HG03196 (cell line): ENCODE measurements around the gene SPATA6.
A peak's percentile ranks its signal among the peaks of the same experiment; 100 is the strongest.
"Not testable (repeated sequence)": the region's sequence is repeated elsewhere in the genome, so short reads cannot be mapped to it uniquely, and the experiment has no call there.

Source experiments
- ATAC-seq: cut with Tn5 transposase; IDR thresholded peaks from one replicate; pipeline ENCODE4 v1.9.1; 2021; ENCODE audit not compliant: unreplicated experiment

Gene SPATA6

GRCh38 chr1:48471691-48472576, at the start of gene SPATA6:
TSS of gene SPATA6 (minus strand) at chr1:48472204. CDS start at chr1:48472008, 196 bp downstream.
- peak; percentile 99 for ATAC-seq

GRCh38 chr1:48519896-48520295, 47.9 kb upstream of the SPATA6 start:
- ATAC-seq, result not testable (repeated sequence)

GRCh38 chr1:48506870-48507269, 34.9 kb upstream of the SPATA6 start:
- no peak for ATAC-seq

- ATAC-seq, result no peak
Observed at GRCh38 chr1:48500541-48501450, 28.8 kb upstream of the SPATA6 start.

- ATAC-seq, result no peak
Observed at GRCh38 chr1:48499211-48499735, 27.3 kb upstream of the SPATA6 start.

- peak; percentile 89 for ATAC-seq
Observed at GRCh38 chr1:48498096-48498791, 26.2 kb upstream of the SPATA6 start.

GRCh38 chr1:48495911-48496310, 23.9 kb upstream of the SPATA6 start:
- no peak for ATAC-seq

- no peak for ATAC-seq
Observed at GRCh38 chr1:48495166-48495565, 23.2 kb upstream of the SPATA6 start.

- ATAC-seq, result no peak
Observed at GRCh38 chr1:48493970-48494769, 22.2 kb upstream of the SPATA6 start.

GRCh38 chr1:48493041-48493440, 21.0 kb upstream of the SPATA6 start:
- ATAC-seq, result no peak

GRCh38 chr1:48492392-48492791, 20.4 kb upstream of the SPATA6 start:
- ATAC-seq, result no peak

- no peak for ATAC-seq
Observed at GRCh38 chr1:48488721-48489120, 16.7 kb upstream of the SPATA6 start.

GRCh38 chr1:48480504-48480903, 8.5 kb upstream of the SPATA6 start:
- no peak for ATAC-seq

- not testable (repeated sequence) for ATAC-seq
Observed at GRCh38 chr1:48480023-48480422, 8.0 kb upstream of the SPATA6 start.

GRCh38 chr1:48472638-48473037, 634 bp upstream of the SPATA6 start:
- no peak for ATAC-seq

GRCh38 chr1:48470950-48471690, 884 bp downstream of the SPATA6 start:
- ATAC-seq, result no peak

- no peak for ATAC-seq
Observed at GRCh38 chr1:48470481-48470855, 1.5 kb downstream of the SPATA6 start.

GRCh38 chr1:48469616-48470480, 2.2 kb downstream of the SPATA6 start:
- ATAC-seq, result no peak
